PC-3 (cell line): ENCODE results near the gene CPSF4.

Experiments
- CTCF ChIP-seq: fragments of 300-600 bp; sonication (generic); conservative IDR thresholded peaks from 2 replicates; pipeline ENCODE4 v1.5.1; 2017; ENCODE audit warnings: antibody characterized with exemption, low read depth, mild to moderate bottlenecking, low read length
- EZH2 ChIP-seq: fragments of 300-600 bp; sonication (generic); IDR thresholded peaks from one replicate; pipeline ENCODE4 v1.6.1; 2017; ENCODE audit warnings: antibody characterized with exemption, mild to moderate bottlenecking, low read length; ENCODE audit not compliant: unreplicated experiment

GRCh38 chr7:99493823-99494222 is 55.1 kb downstream of the CPSF4 start:
- no peak for TF ChIP-seq CTCF
- TF ChIP-seq EZH2: no peak
